Measurements from ENCODE around the gene LAMB1.
"Not testable (repeated sequence)": the region's sequence is repeated elsewhere in the genome, so short reads cannot be mapped to it uniquely, and the experiment has no call there.

Gene LAMB1

GRCh38 chr7:107933386-107934013 is 69.5 kb downstream of the LAMB1 start:
- no peak for DNase-seq (ENCODE audit: low spot score)
- TF ChIP-seq CTCF (IDR thresholded peaks at IDR 0.05): no peak
- Histone ChIP-seq H3K27ac (no peak overlapping the region), H3K4me3 (no peak overlapping the region)

GRCh38 chr7:107932805-107933204 is 70.2 kb downstream of the LAMB1 start:
- H3K4me3 ChIP-seq: no peak overlapping the region
- no peak for DNase-seq (ENCODE audit: low spot score)
- TF ChIP-seq CTCF (IDR thresholded peaks at IDR 0.05): no peak
- H3K27ac ChIP-seq: no peak overlapping the region

- Histone ChIP-seq H3K4me3 (no peak overlapping the region), H3K27ac (no peak overlapping the region)
- no peak for DNase-seq (ENCODE audit: low spot score)
- TF ChIP-seq CTCF (IDR thresholded peaks at IDR 0.05): no peak
Measured at GRCh38 chr7:107931740-107932515, 71.0 kb downstream of the LAMB1 start.

GRCh38 chr7:107926481-107926880 is 76.5 kb downstream of the LAMB1 start:
- TF ChIP-seq CTCF (IDR thresholded peaks at IDR 0.05): no peak
- Histone ChIP-seq H3K27ac (no peak overlapping the region), H3K4me3 (no peak overlapping the region)
- DNase-seq (ENCODE audit: low spot score): no peak

GRCh38 chr7:107924841-107925504 is 78.0 kb downstream of the LAMB1 start:
- no peak for TF ChIP-seq CTCF (IDR thresholded peaks at IDR 0.05)
- DNase-seq (ENCODE audit: low spot score): no peak
- Histone ChIP-seq H3K4me3 (no peak overlapping the region), H3K27ac (peak overlapping the region in 1 of 2 donors; percentile 19)

- no peak overlapping the region for H3K4me3 ChIP-seq
- no peak for TF ChIP-seq CTCF (IDR thresholded peaks at IDR 0.05)
- H3K27ac ChIP-seq: no peak overlapping the region
- DNase-seq (ENCODE audit: low spot score): no peak
Measured at GRCh38 chr7:107922886-107923285, 80.1 kb downstream of the LAMB1 start.

- not testable (repeated sequence) for H3K4me3 ChIP-seq; DNase-seq (ENCODE audit: low spot score); H3K27ac ChIP-seq
Measured at GRCh38 chr7:107921826-107922225, 81.1 kb downstream of the LAMB1 start.

Measured in coronary artery (tissue), 2 donors.